Kasumi-1 (cell line): ENCODE data around the gene NEK10.
A peak's percentile ranks its signal among the peaks of the same experiment; 100 is the strongest.
"Not testable (repeated sequence)": the region's sequence is repeated elsewhere in the genome, so short reads cannot be mapped to it uniquely, and the experiment has no call there.

ENCODE experiments used
- DNase-seq, 2 experiments: peaks; one replicate each; lab custom pipeline; 2025; lab: John Stamatoyannopoulos, UW

NEK10 gene

GRCh38 chr3:27352047-27352446 lies 17.1 kb downstream of the NEK10 start:
- no peak for DNase-seq

GRCh38 chr3:27349832-27350231 lies 19.4 kb downstream of the NEK10 start:
- DNase-seq: no peak

- no peak for DNase-seq
Measured at GRCh38 chr3:27345959-27346865, 23.0 kb downstream of the NEK10 start.

- DNase-seq: no peak
Measured at GRCh38 chr3:27345493-27345892, 23.7 kb downstream of the NEK10 start.

- DNase-seq: no peak
Measured at GRCh38 chr3:27345045-27345444, 24.1 kb downstream of the NEK10 start.

GRCh38 chr3:27344192-27344591 lies 25.0 kb downstream of the NEK10 start:
- DNase-seq: no peak

GRCh38 chr3:27342267-27342666 lies 26.9 kb downstream of the NEK10 start:
- DNase-seq: no peak

- DNase-seq: no peak
Measured at GRCh38 chr3:27340534-27340933, 28.6 kb downstream of the NEK10 start.

- DNase-seq: no peak
Measured at GRCh38 chr3:27335571-27335970, 33.6 kb downstream of the NEK10 start.

- no peak for DNase-seq
Measured at GRCh38 chr3:27333843-27334242, 35.3 kb downstream of the NEK10 start.

- DNase-seq: not testable (repeated sequence)
Measured at GRCh38 chr3:27328982-27329762, 40.0 kb downstream of the NEK10 start.

- DNase-seq: no peak
Measured at GRCh38 chr3:27326629-27327545, 42.3 kb downstream of the NEK10 start.

GRCh38 chr3:27326202-27326601 lies 43.0 kb downstream of the NEK10 start:
- DNase-seq: no peak

- peak in 1 of 2 experiments; percentile 23 for DNase-seq
Measured at GRCh38 chr3:27325419-27325818, 43.8 kb downstream of the NEK10 start.

GRCh38 chr3:27324686-27325085 lies 44.5 kb downstream of the NEK10 start:
- DNase-seq: no peak

- no peak for DNase-seq
Measured at GRCh38 chr3:27323087-27323570, 46.1 kb downstream of the NEK10 start.

GRCh38 chr3:27322634-27323033 lies 46.5 kb downstream of the NEK10 start:
- DNase-seq: no peak

- no peak for DNase-seq
Measured at GRCh38 chr3:27319847-27320526, 49.2 kb downstream of the NEK10 start.

- no peak for DNase-seq
Measured at GRCh38 chr3:27319304-27319703, 49.9 kb downstream of the NEK10 start.

- DNase-seq: no peak
Measured at GRCh38 chr3:27317096-27317495, 52.1 kb downstream of the NEK10 start.

- DNase-seq: no peak
Measured at GRCh38 chr3:27315003-27315402, 54.2 kb downstream of the NEK10 start.
